22Rv1 (cell line): ENCODE data around the gene MYMK.
"Not testable (repeated sequence)": the region's sequence is repeated elsewhere in the genome, so short reads cannot be mapped to it uniquely, and the experiment has no call there.

Experiments used
- H3K27ac ChIP-seq: fragments of 450-650 bp; 2 replicates; pipeline ENCODE4 v1.5.1; 2017
- ZFX ChIP-seq: fragments of 450-650 bp; IDR thresholded peaks from 2 replicates; pipeline ENCODE4 v1.6.1; 2017; ENCODE audit warnings: antibody characterized with exemption, borderline replicate concordance
- TF ChIP-seq, protein P1 (sequence below): fragments of 450-650 bp; IDR thresholded peaks from 2 replicates; pipeline ENCODE4 v1.5.1; 2017; ENCODE audit warnings: mild to moderate bottlenecking

MYMK gene

GRCh38 chr9:133569891-133570690 is 45.3 kb upstream of the MYMK start:
- no peak overlapping the region for H3K27ac ChIP-seq
- TF ChIP-seq, protein P1, sequence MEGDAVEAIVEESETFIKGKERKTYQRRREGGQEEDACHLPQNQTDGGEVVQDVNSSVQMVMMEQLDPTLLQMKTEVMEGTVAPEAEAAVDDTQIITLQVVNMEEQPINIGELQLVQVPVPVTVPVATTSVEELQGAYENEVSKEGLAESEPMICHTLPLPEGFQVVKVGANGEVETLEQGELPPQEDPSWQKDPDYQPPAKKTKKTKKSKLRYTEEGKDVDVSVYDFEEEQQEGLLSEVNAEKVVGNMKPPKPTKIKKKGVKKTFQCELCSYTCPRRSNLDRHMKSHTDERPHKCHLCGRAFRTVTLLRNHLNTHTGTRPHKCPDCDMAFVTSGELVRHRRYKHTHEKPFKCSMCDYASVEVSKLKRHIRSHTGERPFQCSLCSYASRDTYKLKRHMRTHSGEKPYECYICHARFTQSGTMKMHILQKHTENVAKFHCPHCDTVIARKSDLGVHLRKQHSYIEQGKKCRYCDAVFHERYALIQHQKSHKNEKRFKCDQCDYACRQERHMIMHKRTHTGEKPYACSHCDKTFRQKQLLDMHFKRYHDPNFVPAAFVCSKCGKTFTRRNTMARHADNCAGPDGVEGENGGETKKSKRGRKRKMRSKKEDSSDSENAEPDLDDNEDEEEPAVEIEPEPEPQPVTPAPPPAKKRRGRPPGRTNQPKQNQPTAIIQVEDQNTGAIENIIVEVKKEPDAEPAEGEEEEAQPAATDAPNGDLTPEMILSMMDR, result no peak
- no peak for TF ChIP-seq ZFX

GRCh38 chr9:133569121-133569785 is 44.5 kb upstream of the MYMK start:
- TF ChIP-seq, protein P1, result no peak
- no peak for TF ChIP-seq ZFX

DNA sequence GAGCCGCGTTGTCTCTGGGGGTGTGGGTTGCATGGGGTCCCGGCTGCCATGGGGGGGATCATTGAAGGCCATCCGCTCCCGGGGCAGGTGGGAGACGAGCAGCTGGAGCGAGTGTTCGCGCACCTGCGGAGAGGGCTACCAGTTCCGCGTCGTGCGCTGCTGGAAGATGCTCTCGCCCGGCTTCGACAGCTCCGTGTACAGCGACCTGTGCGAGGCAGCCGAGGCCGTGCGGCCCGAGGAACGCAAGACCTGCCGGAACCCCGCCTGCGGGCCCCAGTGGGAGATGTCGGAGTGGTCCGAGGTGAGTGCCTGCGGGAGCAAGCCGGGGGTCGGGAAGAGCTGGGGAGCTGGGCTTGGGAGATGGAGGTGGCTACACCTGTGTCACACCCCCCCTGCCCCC is 43.4 kb upstream of the MYMK start:
- H3K27ac ChIP-seq, result no peak overlapping the region
- TF ChIP-seq ZFX, result no peak
- TF ChIP-seq, protein P1, result no peak

More at GRCh38 chr9:133569121-133569785, 44.5 kb upstream of the MYMK start:
- H3K27ac ChIP-seq, result no peak overlapping the region

- no peak for TF ChIP-seq ZFX
- TF ChIP-seq, protein P1, result no peak
- no peak overlapping the region for H3K27ac ChIP-seq
These were observed 42.1 kb upstream of the MYMK start for GRCh38 chr9:133566817-133567216.

DNA sequence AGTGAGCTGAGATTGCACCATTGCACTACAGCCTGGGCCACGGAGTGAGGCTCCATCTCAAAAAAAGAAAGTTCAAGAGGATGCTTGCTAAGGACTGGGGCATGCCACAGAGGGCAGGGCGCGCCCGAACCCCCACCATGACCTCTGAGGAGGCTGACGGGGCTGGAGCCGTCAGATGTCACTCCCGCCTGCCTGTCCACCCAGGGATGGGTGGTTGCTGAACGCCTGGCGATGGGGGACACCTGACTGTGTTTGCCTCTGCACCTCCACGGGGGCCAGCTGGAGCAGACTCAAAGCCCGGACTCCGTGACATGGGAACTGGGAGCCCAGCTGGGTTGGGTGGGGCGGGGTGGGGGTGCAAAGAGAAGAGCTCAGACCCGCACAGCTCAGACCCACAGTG is 41.6 kb upstream of the MYMK start:
- H3K27ac ChIP-seq, result no peak overlapping the region
- TF ChIP-seq, protein P1, result no peak
- no peak for TF ChIP-seq ZFX

DNA sequence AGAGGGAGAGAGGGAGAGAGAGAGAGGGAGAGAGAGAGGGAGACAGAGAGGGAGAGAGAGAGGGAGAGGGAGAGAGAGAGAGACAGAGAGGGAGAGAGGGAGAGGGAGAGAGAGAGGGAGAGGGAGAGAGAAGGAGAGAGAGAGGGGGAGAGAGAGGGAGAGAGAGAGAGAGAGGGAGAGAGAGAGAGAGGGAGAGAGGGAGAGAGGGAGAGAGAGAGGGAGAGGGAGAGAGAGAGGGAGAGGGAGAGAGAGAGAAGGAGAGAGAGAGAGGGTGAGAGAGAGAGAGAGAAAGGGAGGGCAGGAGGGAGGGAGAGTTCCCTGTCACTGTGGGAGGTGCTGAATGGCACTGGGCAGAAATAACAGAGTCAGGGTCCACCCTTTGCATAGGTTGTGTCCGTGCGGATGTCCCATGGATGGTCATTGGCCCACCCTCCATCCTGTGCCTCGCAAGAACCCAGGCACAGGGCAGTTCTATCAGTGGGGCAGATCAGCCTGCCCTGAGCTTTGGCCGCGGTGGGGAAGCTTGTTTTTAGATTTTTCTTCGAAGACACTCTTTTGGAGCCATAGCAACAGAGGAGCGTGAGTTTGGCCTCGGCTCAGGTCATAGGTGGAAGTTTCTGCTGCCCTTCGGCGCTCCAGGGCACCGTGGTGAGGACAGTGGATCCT is 39.8 kb upstream of the MYMK start:
- no peak for TF ChIP-seq ZFX
- TF ChIP-seq, protein P1, result no peak
- no peak overlapping the region for H3K27ac ChIP-seq

GRCh38 chr9:133563814-133564213 is 39.1 kb upstream of the MYMK start:
- H3K27ac ChIP-seq, result not testable (repeated sequence)
